ENCODE measurements around the gene CLRN2. TPM values are rescaled to one million over a fixed set of nuclear protein-coding genes. Genes with fewer than 3 reads are reported as not detected.

The CLRN2 gene
- total and polyA plus RNA-seq, 10 of the 15 experiments (the other 5 are each of a cell fraction or from before 2014, with no cell fraction given), result not detected

DNA sequence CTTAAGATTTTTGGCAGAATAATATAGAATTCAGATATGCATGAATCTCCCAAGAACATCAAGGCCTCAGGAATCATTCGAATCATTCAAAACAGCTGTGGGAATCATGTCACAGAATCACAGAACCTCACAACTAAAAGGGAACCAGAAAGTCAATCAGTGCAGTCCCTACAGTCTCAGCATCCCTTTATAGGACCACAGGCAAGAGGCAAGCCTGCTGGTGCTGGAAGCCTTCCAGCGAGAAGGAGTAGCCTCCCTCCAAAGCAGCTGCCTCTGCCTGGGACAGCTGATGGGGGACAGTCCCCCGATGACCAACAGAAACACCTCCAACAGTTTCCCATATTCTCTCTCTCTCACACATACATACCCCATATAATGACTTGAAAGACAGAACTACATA is 23.8 kb upstream of the CLRN2 start:
- FAIRE-seq (no peak), ATAC-seq (no peak), DNase-seq (ENCODE audit: low read depth, low spot score) (no peak)
- no peak for TF ChIP-seq BCL11A (IDR thresholded peaks at IDR 0.05; ENCODE audit: low read depth, low read length)
- Histone ChIP-seq H3K4me3 (no peak overlapping the region), H3K9me3 (replicated peaks; ENCODE audit: control insufficient read depth, insufficient read depth, low read length) (no peaks in the 10 kb centered on the region), H4K20me1 (ENCODE audit: control insufficient read depth, insufficient read depth) (no peaks in the 10 kb centered on the region), H3K4me1 (ENCODE audit: control insufficient read depth, insufficient read depth, low read length) (no peaks in the 10 kb centered on the region), H3K27me3 (replicated peaks in 1 of 2; ENCODE audit: control insufficient read depth in 2 of 2, insufficient read depth in 2 of 2, low read length in 1 of 2) (no peaks in the 10 kb centered on the region), H3K9ac (ENCODE audit: control insufficient read depth, insufficient read depth, low read length) (no peak overlapping the region), H3K4me2 (ENCODE audit: control insufficient read depth, insufficient read depth) (no peak overlapping the region), H3K79me2 (ENCODE audit: control insufficient read depth, insufficient read depth, low read length) (no peaks in the 10 kb centered on the region), H3K36me3 (ENCODE audit: control insufficient read depth in 2 of 2, insufficient read depth in 2 of 2, low read length in 1 of 2) (peaks cover 2 to 5% of the 10 kb centered on the region in 2 experiments; a peak in 2 of 4 replicates), H2AFZ (ENCODE audit: control insufficient read depth, low read depth, low read length) (no peak overlapping the region), H3K27ac (ENCODE audit: control insufficient read depth, insufficient read depth) (no peak overlapping the region)
- WGBS (ENCODE audit: insufficient coverage, insufficient replicate concordance, low lambda C conversion rate, missing lambda C conversion rate), result 39% methylated on average over 3 of the region's 3 CpGs
- in situ Hi-C loops (cut with MboI) (no loop called here), intact Hi-C loops (cut with micrococcal nuclease; ENCODE audit: unreplicated experiment) (no loop called here)
- ChIA-PET CTCF (interaction anchor here (0.7 kb wide), 1 partner anchor 19 kb away, joined by 3 read pairs; no protein-coding TSS in a partner anchor), RAD21 (ENCODE audit: unreplicated experiment) (no interaction called here), SMC1A (ENCODE audit: uncharacterized antibody, unreplicated experiment) (no interaction called here), POLR2A (no interaction called here)
- no TSS peak for BruUV-seq (replicated peaks)

- Histone ChIP-seq H3K4me1 (ENCODE audit: control insufficient read depth, insufficient read depth, low read length) (no peaks in the 10 kb centered on the region), H3K4me3 (no peak overlapping the region), H3K36me3 (ENCODE audit: control insufficient read depth in 2 of 2, insufficient read depth in 2 of 2, low read length in 1 of 2) (peaks cover 2 to 5% of the 10 kb centered on the region in 2 experiments; a peak in 2 of 4 replicates), H3K79me2 (ENCODE audit: control insufficient read depth, insufficient read depth, low read length) (no peaks in the 10 kb centered on the region), H4K20me1 (ENCODE audit: control insufficient read depth, insufficient read depth) (no peaks in the 10 kb centered on the region), H3K4me2 (ENCODE audit: control insufficient read depth, insufficient read depth) (no peak overlapping the region), H3K9me3 (replicated peaks; ENCODE audit: control insufficient read depth, insufficient read depth, low read length) (no peaks in the 10 kb centered on the region), H3K27ac (ENCODE audit: control insufficient read depth, insufficient read depth) (no peak overlapping the region), H2AFZ (ENCODE audit: control insufficient read depth, low read depth, low read length) (no peak overlapping the region), H3K27me3 (replicated peaks in 1 of 2; ENCODE audit: control insufficient read depth in 2 of 2, insufficient read depth in 2 of 2, low read length in 1 of 2) (no peaks in the 10 kb centered on the region), H3K9ac (ENCODE audit: control insufficient read depth, insufficient read depth, low read length) (no peak overlapping the region)
- ChIA-PET CTCF (no interaction called here), SMC1A (ENCODE audit: uncharacterized antibody, unreplicated experiment) (no interaction called here), RAD21 (ENCODE audit: unreplicated experiment) (no interaction called here), POLR2A (no interaction called here)
- no peak for TF ChIP-seq ZNF384 (IDR thresholded peaks at IDR 0.05; ENCODE audit: borderline replicate concordance, low read depth, low read length)
- TF ChIP-seq ZNF24 (IDR thresholded peaks at IDR 0.05), result no peak
- no peak for TF ChIP-seq ZNF622 (IDR thresholded peaks at IDR 0.05)
- TF ChIP-seq ESRRA (IDR thresholded peaks at IDR 0.05; ENCODE audit: low read length), result no peak
- TF ChIP-seq EED (IDR thresholded peaks at IDR 0.05; ENCODE audit: low read depth), result no peak
- TF ChIP-seq YY1 (IDR thresholded peaks at IDR 0.05; ENCODE audit: low read depth, low read length), result no peak
- TF ChIP-seq, protein P1, sequence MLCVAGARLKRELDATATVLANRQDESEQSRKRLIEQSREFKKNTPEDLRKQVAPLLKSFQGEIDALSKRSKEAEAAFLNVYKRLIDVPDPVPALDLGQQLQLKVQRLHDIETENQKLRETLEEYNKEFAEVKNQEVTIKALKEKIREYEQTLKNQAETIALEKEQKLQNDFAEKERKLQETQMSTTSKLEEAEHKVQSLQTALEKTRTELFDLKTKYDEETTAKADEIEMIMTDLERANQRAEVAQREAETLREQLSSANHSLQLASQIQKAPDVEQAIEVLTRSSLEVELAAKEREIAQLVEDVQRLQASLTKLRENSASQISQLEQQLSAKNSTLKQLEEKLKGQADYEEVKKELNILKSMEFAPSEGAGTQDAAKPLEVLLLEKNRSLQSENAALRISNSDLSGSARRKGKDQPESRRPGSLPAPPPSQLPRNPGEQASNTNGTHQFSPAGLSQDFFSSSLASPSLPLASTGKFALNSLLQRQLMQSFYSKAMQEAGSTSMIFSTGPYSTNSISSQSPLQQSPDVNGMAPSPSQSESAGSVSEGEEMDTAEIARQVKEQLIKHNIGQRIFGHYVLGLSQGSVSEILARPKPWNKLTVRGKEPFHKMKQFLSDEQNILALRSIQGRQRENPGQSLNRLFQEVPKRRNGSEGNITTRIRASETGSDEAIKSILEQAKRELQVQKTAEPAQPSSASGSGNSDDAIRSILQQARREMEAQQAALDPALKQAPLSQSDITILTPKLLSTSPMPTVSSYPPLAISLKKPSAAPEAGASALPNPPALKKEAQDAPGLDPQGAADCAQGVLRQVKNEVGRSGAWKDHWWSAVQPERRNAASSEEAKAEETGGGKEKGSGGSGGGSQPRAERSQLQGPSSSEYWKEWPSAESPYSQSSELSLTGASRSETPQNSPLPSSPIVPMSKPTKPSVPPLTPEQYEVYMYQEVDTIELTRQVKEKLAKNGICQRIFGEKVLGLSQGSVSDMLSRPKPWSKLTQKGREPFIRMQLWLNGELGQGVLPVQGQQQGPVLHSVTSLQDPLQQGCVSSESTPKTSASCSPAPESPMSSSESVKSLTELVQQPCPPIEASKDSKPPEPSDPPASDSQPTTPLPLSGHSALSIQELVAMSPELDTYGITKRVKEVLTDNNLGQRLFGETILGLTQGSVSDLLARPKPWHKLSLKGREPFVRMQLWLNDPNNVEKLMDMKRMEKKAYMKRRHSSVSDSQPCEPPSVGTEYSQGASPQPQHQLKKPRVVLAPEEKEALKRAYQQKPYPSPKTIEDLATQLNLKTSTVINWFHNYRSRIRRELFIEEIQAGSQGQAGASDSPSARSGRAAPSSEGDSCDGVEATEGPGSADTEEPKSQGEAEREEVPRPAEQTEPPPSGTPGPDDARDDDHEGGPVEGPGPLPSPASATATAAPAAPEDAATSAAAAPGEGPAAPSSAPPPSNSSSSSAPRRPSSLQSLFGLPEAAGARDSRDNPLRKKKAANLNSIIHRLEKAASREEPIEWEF (IDR thresholded peaks at IDR 0.05; ENCODE audit: insufficient replicate concordance, low read depth, low read length), result no peak
- ATAC-seq (no peak), FAIRE-seq (no peak), DNase-seq (ENCODE audit: low read depth, low spot score) (no peak)
- no TSS peak for BruUV-seq (replicated peaks)
- WGBS (ENCODE audit: insufficient coverage, insufficient replicate concordance, low lambda C conversion rate, missing lambda C conversion rate), result 66% methylated on average over 15 of the region's 15 CpGs
- in situ Hi-C loops (cut with MboI), result no loop called here
- intact Hi-C loops (cut with micrococcal nuclease; ENCODE audit: unreplicated experiment), result no loop called here
Measured at GRCh38 chr4:17492058-17492741, 22.8 kb upstream of the CLRN2 start.

Data from GM12878 (cell line).